Activated CD8-positive, alpha-beta memory T cell treated with anti-CD3 and anti-CD28 coated beads for 4 hours (primary cell): Measurements from ENCODE around the gene C1QTNF1.
"Not testable (repeated sequence)": the region's sequence is repeated elsewhere in the genome, so short reads cannot be mapped to it uniquely, and the experiment has no call there.

Source experiments
- DNase-seq, 2 donors: peaks; one replicate each; pipeline ENCODE4 v3.0.0-alpha.2; 2020; ENCODE audit warnings: low read depth in 2 of 2

Gene C1QTNF1

DNA sequence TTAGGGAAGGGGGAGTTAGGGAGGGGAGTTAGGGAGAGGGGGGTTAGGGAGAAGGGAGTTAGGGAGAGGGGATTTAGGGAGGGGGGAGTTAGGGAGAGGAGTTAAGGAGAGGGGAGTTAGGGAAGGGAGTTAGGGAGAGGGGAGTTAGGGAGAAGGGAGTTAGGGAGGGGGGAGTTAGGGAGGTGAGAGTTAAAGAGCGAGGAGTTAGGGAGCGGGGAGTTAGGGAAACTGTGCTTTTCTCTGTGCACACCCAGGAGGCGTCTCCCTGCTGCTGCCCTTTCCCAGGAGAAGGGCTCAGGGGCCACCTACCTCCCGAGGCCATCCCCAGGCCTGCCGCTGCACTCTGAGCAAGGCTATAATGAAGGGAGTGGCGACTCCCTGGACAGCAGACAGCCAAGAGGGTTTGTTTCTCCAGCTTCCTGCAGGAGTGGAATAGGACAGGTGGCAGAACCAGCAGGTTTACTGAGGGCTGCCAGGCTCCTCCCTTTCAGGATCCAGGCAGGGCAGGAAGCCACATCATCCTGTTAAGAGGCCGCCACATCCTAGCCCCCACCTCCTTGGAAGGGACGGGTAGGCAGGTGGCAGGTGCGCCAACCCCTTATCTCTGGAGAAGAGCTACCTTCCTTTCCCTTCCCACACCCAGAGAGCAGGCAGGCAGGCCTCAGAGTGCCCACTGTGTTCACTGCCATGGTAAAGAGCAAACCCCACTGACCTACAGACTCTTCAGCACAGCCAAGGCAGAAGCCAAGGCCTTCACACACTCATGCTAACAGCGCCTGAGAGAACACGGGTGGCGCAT is 18.7 kb upstream of the C1QTNF1 start:
- DNase-seq = no peak

DNA sequence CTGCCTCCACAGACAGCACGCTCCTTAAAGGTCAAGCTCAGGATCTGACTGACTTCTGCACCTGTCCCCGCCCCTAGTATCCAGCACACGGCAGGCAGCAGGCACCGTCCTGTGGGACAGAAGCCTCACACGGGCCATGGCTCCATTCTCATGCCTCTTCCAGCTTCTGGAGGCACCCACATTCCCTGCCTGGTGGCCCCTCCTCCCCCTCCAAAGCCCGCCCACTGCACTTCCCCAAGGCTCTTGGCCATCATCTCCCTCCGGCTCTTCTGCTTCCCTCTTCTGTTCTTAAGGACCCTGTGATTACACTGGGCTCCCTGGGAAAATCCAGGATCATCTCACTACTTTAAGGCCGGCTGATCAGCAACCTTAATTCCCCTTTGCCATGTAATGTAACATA is 17.9 kb upstream of the C1QTNF1 start:
- no peak for DNase-seq

DNA sequence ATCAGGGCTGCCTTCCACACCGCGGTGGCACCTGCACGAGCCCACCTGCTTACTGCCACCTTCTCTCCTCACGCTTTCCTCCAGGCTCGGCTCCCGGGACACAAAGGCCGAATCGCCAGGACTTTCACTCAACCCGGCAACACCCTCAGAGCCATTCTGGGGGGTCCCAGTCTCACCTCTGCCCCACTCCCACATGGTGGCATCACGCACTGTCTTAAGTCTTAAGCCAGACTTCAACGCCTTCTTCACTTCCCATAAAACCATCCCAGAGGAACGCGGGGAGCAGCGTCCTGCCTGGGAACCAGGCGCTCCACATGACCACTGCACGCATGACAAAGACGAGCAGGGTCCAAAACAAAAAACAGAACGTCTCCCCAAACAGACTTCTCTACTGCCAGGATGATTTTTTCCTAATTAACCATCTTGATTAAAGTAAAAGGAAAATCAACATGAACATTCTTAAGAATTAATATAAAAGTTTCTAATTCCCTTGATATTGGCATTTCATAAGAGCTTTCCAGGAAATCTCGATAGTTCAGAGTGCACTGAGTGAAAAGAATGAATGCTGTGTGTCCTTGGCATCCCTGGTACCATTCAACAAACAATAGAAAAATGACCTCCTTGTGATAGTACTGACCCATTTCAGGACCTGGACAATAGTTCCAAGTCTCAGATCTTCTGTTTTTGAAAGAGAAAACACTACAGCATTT is 17.0 kb upstream of the C1QTNF1 start:
- no peak for DNase-seq

DNA sequence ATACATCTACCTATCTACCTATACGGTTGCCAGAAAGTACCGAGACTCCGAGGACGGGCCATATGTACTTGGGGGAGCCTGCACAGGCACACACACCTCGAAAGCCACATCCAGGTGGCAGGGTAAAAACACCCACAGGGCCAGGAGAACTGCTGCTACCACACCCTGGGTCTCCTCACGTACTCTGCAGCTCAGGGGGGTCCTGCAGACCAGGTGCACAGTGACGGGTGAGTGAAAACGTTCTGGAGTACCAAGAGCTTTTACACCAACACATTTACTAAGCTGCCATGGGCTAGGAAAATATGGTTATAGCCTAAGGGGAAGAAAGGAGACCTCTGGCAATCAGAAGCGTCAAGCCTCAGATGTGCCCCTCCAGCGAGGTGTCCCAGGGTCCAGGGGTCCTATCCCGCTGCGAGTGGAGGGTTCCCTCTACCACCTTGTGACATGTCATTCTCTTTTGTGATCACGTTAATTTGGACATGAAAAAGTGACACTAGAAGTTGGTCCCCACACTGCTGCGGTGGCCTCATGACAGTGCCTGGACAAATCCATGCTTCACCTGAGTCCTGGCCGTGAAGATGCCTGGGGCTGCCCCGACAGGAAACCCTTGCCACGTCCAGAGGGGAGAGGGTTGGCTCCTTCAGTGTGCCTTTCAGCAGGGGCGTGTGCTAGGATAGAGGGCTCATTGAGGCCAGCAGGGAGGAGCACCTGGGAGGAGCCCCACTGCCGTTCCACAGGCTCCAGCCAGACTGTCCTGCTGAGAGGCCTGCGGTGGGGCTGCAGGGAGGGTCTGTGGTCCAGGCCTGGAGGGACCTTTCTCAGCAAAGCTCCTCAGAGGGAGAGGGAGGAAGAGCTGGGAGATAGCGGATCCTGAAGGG is 16.2 kb upstream of the C1QTNF1 start:
- no peak for DNase-seq

DNA sequence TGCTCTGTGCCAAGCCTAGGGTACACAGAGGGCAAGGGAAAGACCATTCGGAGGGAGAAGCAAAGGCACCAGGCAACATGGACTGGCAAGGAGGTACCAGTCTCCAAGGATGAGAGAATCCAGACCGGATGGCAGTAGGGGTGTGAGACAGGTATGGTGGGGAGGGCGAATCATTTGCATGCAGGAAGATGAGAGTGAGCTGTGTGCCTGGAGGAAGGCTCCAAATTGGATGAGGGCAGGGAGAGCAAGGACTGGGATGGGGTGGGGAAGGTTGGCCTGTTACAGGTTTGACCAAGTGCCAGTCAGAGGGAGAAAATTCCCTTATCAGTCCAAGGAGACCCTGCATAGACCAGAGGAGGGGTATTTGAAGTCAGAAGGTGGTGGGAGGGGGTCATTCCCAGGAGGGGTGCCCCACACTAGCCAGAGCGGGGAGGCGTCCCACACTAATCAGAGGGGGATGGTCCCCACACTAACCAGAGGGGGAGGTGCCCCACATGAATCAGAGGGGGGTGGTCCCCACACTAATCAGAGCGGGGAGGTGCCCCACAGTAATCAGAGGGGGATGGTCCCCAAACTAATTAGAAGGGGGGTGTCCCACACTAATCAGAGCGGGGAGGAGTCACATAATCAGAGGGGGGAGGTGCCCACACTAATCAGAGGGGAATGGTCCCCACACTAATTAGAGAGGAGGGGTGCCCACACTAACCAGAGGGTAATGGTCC is 15.1 kb upstream of the C1QTNF1 start:
- no peak for DNase-seq

DNA sequence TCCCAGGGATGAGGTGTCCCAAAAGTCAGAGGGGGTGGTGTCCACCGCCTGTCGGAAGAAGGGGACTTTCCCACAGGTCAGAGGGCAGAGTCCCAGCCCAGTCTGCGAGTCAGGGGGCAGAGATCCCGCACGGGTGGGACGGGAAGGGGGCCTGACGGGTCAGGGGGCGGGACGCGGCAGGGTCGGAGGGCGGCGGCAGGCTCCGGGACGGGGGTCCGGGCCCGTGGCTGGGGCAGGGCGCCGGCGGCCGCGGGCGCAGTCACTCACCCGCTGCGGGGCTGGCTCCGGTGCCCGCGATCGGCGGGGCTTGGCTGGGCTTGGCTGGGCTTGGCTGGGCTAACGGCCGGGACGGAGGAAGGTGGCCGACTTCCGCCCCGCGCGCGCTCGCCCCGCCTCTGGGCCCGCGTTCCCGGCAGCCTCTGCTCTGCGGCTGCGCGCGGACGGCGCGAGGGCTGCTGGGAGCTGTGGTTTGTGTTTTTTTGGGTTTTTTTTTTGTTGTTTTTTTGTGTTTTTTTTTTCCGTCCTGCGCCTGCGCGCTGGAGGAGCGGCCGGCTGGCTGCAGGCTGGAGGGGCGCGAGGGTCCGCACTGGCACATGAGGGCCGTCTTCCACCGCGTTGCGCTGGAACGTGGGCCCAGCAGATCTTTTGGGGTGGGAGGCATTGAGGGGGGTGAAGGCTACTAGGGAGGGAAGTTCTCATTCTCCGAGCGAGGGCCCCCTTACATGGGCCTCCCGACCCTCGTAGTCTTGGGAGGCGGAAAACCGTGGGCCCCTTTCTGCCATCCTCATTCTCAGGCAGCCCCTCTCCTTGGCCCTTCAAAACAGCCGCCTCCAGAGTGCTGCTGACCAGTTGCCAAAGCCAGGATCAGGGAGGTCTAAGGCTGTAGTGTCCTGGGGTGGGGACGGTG is 14.3 kb upstream of the C1QTNF1 start, which contains the start of gene CANT1:
Gene CANT1 (minus strand): TSS at position 368 of the 907 bp plus-strand sequence. CDS start 12,142 bp downstream, outside the sequence.
- peak; percentile 57 to 69 for DNase-seq

DNA sequence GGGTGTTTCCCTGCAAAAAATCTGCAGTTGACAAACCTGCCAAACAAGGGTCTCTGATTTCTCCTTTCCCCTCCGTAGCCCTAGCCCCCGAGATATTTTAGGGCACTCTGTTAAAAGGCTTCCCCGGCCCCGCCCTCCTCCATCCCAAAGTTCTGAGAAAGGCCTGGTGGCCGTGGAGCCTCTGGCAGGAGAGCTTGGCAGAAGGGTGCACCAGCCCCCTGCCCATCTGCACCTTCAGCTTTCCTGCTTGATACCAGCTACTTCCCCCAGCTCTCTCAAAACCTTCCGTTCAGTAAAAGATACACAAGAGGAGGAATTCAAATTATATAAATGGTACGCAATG is 13.7 kb upstream of the C1QTNF1 start:
- DNase-seq = no peak

DNA sequence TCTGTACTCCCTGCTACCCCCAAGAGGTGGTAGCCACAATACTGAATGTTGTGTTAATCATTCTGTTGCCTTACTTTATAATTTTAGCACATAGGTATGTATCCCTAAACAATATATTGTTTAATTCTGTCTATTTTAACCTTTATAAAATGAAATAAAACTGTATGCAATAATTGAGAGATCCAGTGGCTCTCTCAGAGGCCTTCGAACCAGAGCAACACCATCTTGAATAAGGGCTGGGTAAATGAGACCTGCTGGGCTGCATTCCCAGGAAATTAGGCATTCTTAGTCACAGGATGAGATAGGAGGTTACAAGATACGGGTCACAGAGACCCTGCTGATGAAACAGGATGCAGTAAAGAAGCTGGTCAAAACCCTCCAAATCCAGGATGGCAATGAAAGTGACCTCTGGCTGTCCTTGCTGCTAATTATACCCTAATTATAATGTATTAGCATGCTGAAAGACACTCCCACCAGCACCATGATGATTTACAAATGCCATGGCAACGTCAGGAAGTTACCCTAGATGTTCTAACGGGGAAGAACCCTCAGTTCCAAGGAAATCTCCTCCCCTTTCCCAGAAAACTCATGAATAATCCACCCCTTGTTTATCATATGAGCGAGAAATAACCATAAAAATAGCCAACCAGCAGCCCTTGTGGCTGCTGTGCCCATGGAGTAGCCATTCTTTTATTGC is 12.4 kb upstream of the C1QTNF1 start:
- DNase-seq = no peak

DNA sequence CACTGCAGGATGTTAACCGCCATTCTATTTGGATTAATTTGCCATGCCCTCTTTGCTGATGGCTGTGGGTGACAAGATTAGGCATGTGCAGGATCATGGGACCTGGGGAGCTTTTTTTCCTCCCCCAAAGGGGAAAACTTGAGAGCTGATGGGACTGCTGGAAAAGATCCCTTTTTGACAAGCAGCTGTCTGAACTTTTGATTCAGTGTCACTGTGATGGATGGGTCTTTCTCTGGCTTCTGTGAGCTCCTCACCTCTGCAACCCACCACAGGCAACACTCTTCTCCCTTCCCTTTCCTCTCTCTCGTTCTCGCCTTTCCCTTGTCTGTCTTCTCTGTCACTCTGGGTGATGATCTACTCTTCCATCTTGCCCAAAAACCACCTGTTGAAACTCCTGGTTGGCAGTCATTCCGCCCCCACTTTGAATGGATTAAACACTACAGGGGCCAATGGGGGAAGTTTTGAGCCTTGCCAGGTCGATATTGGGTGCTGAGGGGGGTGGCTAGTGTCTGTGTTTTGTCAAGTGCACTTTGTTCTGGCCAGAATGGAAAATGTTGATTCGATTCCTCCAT is 11.3 kb upstream of the C1QTNF1 start:
- no peak for DNase-seq

DNA sequence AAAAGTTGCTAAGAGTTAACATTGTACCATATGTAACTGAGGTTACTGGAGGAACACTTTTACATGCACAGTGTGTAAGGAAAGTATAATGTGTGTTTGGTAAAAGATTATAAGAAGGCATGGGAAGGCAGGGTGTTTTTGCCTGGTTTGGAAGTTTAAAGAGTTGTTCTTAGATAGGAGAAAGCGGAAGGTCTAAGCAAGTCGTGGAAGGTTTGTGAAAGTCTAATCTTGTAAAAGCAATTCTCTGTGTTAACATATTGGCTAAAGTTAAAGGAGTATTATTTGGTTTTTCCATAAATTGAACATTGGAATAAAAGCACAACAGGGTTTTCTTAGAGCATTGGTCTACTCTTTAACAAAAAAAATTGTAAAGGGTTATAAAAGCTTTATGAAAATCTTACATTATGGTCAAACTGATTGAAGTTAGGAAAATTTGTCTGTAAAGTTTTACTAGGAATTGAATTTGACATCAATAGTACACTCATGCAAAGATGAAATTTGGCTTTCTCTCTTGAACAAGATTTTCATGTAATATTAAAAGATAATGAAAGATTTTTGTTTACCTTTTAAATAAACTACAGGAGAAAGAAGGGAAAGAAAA is 9.7 kb upstream of the C1QTNF1 start:
- DNase-seq = no peak

DNA sequence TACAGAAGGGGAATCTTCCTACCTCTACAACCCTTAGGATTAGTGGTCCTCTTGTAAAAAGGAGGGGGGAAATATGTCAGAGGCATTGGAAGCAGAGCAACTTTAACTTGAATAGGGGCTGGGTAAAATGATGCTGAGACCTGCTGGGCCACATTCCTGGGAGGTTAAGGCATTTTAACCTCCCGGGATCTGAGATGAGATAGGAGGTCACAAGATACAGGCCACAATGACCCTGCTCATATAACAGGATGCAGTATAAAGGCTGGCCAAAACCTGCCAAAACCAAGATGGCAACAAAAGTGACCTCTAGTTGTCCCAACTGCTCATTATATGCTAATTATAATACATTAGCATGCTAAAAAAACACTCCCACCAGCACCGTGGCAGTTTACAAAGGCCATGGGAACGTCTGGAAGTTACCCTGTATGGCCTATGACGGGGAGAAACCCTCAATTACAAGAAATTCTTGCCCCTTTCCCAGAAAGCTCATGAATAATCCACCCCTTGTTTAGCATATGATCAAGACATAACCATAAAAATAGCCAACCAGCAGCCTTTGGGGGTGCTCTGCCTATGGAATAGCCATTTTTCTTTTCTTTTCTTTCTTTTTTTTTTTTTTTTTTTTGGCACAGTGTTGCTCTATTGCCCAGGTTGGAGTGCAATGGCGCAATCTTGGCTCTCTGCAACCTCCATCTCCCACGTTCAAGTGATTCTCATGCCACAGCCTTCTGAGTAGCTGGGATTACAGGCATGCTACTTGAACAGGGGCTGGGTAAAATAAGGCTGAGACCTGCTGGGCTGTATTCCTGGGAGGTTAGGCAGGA is 6.2 kb upstream of the C1QTNF1 start:
- no peak for DNase-seq

DNA sequence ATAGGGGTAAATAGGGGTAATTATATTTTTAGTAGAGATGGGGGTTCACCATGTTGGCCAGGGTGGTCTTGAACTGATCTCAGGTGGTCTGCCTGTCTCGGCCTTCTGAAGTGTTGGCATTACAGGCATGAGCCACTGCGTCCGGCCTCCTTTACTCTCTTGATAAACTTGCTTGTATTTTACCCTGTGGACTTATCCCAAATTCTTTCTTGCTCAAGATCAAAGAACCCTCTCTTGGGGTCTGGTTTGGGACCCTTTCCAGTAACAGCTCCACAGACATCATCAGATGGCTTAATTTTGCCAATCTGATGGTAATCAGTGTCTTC is 5.6 kb upstream of the C1QTNF1 start:
- DNase-seq = no peak

DNA sequence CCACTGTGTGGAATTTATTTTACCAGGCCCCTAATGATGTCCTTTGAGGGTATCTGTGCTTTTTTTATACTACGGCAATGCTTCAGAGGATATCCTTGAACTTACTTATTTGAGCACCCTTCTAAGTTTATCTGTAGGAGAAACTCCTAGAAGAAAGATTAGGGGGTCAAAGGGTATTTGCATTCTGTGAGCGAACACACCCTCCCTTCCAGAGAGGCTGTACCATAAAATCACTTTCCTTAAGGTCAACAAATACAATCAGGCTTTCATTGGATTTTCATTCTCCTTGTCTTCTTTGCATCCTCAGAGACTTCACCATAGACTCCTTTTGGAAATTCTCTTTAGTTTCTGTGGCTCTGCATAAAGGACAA is 4.7 kb upstream of the C1QTNF1 start:
- no peak for DNase-seq

DNA sequence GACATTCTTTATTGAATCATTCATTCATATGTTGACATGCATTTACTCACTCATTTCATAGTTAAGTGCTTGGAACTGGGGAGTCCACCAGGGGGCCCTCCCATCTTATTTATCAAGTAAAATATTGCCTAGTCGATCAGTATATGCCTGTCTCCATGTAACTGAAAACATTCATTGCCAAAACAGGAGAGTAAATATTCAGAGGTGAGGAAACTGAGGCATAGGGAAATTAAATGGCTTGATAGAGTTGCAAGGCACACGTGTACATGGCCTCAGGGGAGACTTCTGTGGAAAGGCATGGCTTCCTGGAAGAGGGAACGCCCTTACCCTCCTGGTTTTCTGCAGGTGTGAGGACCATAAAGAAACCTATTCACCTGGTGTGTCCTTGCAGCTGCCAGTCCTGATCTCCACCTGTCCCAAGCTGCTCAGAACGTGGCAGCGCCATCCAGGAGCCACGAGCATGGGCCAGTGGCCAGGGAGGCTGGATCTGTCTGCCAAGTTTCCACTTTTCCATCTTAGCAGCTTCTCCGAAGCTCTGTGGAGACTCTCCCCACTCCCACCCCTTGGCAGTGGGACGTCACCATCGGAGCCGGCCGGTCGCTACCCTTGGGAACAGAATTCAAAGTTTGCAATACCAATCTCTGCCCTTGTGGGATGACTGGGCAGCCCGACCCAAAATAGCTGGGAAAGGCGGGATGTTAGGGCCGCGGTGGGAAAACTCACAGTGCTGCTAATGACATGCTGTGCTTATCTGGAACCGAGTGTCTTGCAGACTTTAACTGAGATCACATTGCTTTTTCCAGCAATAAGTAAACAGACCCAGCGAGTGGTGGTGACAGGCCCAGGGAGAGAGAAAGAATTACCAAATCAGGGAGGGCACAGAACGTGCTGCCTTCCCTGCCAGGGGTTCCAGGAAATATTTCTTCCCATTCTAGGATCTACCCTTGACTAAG is 4.1 kb upstream of the C1QTNF1 start:
- no peak for DNase-seq

DNA sequence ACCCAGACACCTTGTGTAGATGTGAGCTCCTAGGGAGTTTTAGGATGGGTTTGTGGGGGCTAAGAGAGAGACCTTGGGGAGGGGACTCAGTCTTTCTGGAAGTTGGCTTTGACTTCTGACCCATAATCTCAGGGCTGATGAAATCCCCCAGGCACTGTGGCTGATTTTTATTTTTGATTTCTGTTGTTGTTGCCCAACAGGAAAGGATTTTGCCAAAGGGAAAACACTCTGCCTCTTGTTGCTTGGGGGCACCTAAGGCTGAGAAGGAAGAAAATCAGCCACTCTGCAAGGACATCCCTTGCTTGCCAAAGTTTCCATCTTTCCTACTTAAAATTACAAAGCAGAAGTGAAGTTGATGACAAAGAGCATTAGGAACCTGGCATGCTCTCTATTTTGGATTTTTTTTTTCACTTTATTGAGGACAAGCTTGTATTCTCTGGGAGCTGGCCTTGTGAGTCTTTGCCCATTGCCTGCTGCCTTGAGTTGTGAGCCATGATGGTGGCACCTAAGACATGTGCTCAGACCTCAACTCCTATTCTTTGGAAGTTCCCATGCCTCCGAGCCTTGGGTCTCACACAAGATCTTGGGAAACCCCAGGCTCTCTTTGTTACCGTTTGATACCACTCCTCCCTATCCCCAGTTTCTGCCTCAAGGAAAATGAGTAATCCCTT is 3.2 kb upstream of the C1QTNF1 start:
- DNase-seq = no peak

DNA sequence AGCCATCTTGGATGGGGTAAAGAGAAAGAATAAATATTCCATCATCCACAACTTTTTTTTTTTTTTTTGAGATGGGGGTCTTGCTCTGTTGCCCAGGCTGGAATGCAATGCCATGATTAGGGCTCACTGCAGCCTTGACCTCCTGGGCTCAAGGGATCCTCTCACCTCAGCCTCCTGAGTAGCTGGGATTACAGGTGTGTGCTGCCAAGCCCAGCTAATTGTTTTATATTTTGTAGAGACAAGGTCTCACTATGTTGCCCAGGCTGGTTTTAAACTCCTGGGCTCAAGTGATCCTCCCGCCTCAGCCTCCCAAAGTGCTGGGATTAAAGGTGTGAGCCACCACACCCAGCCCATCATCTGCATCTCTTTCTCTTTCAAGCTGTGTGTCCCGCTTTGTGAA is 2.0 kb upstream of the C1QTNF1 start:
- DNase-seq = not testable (repeated sequence)

DNA sequence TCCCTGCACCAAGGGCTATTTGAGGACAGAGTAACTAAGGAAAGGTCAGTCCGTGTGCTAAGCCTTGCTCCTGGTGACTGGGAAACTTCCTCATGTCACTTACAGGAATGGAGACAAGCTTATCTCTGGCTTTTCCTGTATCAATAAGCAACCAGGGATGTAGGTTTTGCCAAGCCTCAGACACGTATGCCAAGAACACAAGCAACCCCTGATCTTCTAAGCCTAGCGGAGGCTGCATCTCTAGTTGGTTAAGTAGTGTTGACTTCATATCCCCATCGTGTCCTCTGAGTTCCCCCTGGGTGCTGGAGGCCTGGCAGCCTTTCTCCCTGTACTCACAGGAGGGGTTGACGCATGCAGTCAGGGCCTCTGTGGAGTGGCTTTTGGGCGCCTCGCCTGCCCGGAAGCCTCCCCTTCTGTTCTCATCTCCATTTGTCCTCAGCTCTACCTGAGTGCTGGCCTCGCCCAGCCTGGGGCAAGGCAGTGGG is 1.4 kb upstream of the C1QTNF1 start:
- no peak for DNase-seq
